ENCODE data around the gene KBTBD4.

KBTBD4 gene

GRCh38 chr11:47523490-47524225 lies 55.1 kb downstream of the KBTBD4 start:
- DNase-seq = no peak

Measured in NCI-H1694 treated with DMSO at 0.1 percent for 48 hours (cell line).